Uterus (tissue), 4 donors: ENCODE data around the gene CDC73. TPM values are rescaled to one million over a fixed set of nuclear protein-coding genes. Genes with fewer than 3 reads are reported as not detected.

Experiments used
- DNase-seq, 2 donors: peaks; one replicate each; pipeline ENCODE4 v3.0.0-alpha.2; 2019 to 2020
- H3K27ac ChIP-seq, 2 donors: fragments of 200-600 bp; sonication (generic); 1 replicate in 1 of 2; 2 replicates in 1 of 2; pipeline ENCODE4 v1.5.1; 2016 to 2018
- H3K27me3 ChIP-seq, 2 donors: fragments of 200-600 bp; sonication (generic); one replicate each; pipeline ENCODE4 v1.5.1; 2018 to 2019; ENCODE audit warnings: control low read depth in 1 of 2
- H3K36me3 ChIP-seq, 2 donors: fragments of 200-600 bp; sonication (generic); one replicate each; pipeline ENCODE4 v1.5.1; 2019; ENCODE audit warnings: control low read depth in 1 of 2
- H3K4me1 ChIP-seq, 2 donors: fragments of 200-600 bp; sonication (generic); one replicate each; pipeline ENCODE4 v1.5.1; 2018 to 2019; ENCODE audit warnings: control low read depth in 1 of 2
- H3K4me3 ChIP-seq, 2 donors: fragments of 200-600 bp; sonication (generic); 1 replicate in 1 of 2; 2 replicates in 1 of 2; pipeline ENCODE4 v1.5.1; 2018 to 2019; ENCODE audit warnings: mild to moderate bottlenecking in 1 of 2
- H3K9me3 ChIP-seq, 2 donors: fragments of 200-600 bp; sonication (generic); one replicate each; pipeline ENCODE4 v1.5.1; 2019; ENCODE audit warnings: control low read depth in 1 of 2
- CTCF ChIP-seq, 4 experiments: fragments of 200-600 bp in 2 of 4; fragments of 450-650 bp in 2 of 4; sonication (generic) in 2 of 4; IDR thresholded peaks; one replicate each; pipeline ENCODE4 v1.5.1; 2016 to 2019; ENCODE audit warnings: antibody characterized with exemption in 4 of 4, mild to moderate bottlenecking in 2 of 4, moderate library complexity in 1 of 4
- POLR2A ChIP-seq, 2 donors: fragments of 450-650 bp; IDR thresholded peaks; one replicate each; pipeline ENCODE4 v1.6.1; 2016; ENCODE audit warnings: antibody characterized with exemption in 2 of 2, mild to moderate bottlenecking in 1 of 2, moderate library complexity in 1 of 2
- intact Hi-C: fragments of 100-400 bp; cut with DNase I; formaldehyde crosslinking; loops from one replicate; pipeline ENCODE4 v1.15.1; 2023; ENCODE audit warnings: low total_unique reads
- total RNA-seq, 4 donors: library from RNA; depleted of rRNA in 3 of 4; stranded (reverse); fragments of >200 nt in 3 of 4; gene quantifications; one replicate each; pipeline versions ENCODE4 v1.1.0 to v1.2.4, GENCODE V29; 2014 to 2023
- donor health status: DM: yes; HTN: yes; CAD: no.

Gene CDC73
- total RNA-seq, 4 donors from 2014 or later: 14.6 to 64.7 (median 56.0) TPM

- Histone ChIP-seq H3K36me3 (peaks cover 0 to 4% of the 10 kb centered on the region in 2 donors), H3K27ac (no peak overlapping the region), H3K4me1 (no peaks in the 10 kb centered on the region), H3K27me3 (no peaks in the 10 kb centered on the region), H3K4me3 (no peak overlapping the region), H3K9me3 (no peaks in the 10 kb centered on the region)
- intact Hi-C loops: no loop called here
- no peak for DNase-seq
- TF ChIP-seq CTCF (IDR thresholded peaks at IDR 0.05): no peak
- no peak for TF ChIP-seq POLR2A (IDR thresholded peaks at IDR 0.05)
Observed at GRCh38 chr1:193085263-193085662, 36.6 kb upstream of the CDC73 start.

- intact Hi-C loops: no loop called here
Observed at GRCh38 chr1:193086342-193086741, 35.5 kb upstream of the CDC73 start.

GRCh38 chr1:193087893-193088292 lies 33.9 kb upstream of the CDC73 start:
- H3K4me3 ChIP-seq: no peak overlapping the region
- no peak for TF ChIP-seq CTCF (IDR thresholded peaks at IDR 0.05)
- TF ChIP-seq POLR2A (IDR thresholded peaks at IDR 0.05): no peak
- no peaks in the 10 kb centered on the region for H3K27me3 ChIP-seq
- DNase-seq: no peak
- no peaks in the 10 kb centered on the region for H3K4me1 ChIP-seq
- no peak overlapping the region for H3K27ac ChIP-seq
- intact Hi-C loops: no loop called here
- no peaks in the 10 kb centered on the region for H3K9me3 ChIP-seq
- H3K36me3 ChIP-seq: no peaks in the 10 kb centered on the region

More at GRCh38 chr1:193086342-193086741, 35.5 kb upstream of the CDC73 start:
- Histone ChIP-seq H3K27ac (no peak overlapping the region), H3K36me3 (peaks cover 0 to under 1% of the 10 kb centered on the region in 2 donors), H3K9me3 (no peaks in the 10 kb centered on the region), H3K4me1 (no peaks in the 10 kb centered on the region), H3K27me3 (no peaks in the 10 kb centered on the region), H3K4me3 (no peak overlapping the region)
- TF ChIP-seq CTCF (IDR thresholded peaks at IDR 0.05) (no peak), POLR2A (IDR thresholded peaks at IDR 0.05) (no peak)
- DNase-seq: no peak

- H3K27ac ChIP-seq: no peak overlapping the region
- intact Hi-C loops: no loop called here
- no peak for DNase-seq
- H3K9me3 ChIP-seq: no peaks in the 10 kb centered on the region
- H3K4me3 ChIP-seq: no peak overlapping the region
- no peaks in the 10 kb centered on the region for H3K36me3 ChIP-seq
- no peaks in the 10 kb centered on the region for H3K4me1 ChIP-seq
- no peak for TF ChIP-seq POLR2A (IDR thresholded peaks at IDR 0.05)
- no peak for TF ChIP-seq CTCF (IDR thresholded peaks at IDR 0.05)
- H3K27me3 ChIP-seq: no peaks in the 10 kb centered on the region
Observed at GRCh38 chr1:193090865-193091264, 31.0 kb upstream of the CDC73 start.

GRCh38 chr1:193094112-193094511 lies 27.7 kb upstream of the CDC73 start:
- Histone ChIP-seq H3K27me3 (no peaks in the 10 kb centered on the region), H3K4me3 (no peak overlapping the region), H3K36me3 (no peaks in the 10 kb centered on the region), H3K9me3 (no peaks in the 10 kb centered on the region), H3K4me1 (no peaks in the 10 kb centered on the region), H3K27ac (no peak overlapping the region)
- TF ChIP-seq CTCF (IDR thresholded peaks at IDR 0.05) (no peak), POLR2A (IDR thresholded peaks at IDR 0.05) (no peak)
- no peak for DNase-seq
- intact Hi-C loops: no loop called here
